ENCODE measurements around the gene ATOSB.
A peak's percentile ranks its signal among the peaks of the same experiment; 100 is the strongest.
"Not testable (repeated sequence)": the region's sequence is repeated elsewhere in the genome, so short reads cannot be mapped to it uniquely, and the experiment has no call there.

The ATOSB gene, protein sequence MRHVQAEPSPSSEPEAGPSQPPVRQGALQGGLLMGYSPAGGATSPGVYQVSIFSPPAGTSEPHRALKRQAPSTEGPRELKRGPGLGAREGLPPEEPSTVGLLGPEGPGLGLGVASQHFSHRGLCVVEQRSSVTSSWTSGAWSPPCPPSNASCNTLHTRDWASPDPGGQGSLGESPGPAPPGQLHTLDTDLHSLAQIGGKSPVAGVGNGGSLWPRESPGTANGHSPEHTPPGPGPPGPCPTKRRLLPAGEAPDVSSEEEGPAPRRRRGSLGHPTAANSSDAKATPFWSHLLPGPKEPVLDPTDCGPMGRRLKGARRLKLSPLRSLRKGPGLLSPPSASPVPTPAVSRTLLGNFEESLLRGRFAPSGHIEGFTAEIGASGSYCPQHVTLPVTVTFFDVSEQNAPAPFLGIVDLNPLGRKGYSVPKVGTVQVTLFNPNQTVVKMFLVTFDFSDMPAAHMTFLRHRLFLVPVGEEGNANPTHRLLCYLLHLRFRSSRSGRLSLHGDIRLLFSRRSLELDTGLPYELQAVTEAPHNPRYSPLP

DNA sequence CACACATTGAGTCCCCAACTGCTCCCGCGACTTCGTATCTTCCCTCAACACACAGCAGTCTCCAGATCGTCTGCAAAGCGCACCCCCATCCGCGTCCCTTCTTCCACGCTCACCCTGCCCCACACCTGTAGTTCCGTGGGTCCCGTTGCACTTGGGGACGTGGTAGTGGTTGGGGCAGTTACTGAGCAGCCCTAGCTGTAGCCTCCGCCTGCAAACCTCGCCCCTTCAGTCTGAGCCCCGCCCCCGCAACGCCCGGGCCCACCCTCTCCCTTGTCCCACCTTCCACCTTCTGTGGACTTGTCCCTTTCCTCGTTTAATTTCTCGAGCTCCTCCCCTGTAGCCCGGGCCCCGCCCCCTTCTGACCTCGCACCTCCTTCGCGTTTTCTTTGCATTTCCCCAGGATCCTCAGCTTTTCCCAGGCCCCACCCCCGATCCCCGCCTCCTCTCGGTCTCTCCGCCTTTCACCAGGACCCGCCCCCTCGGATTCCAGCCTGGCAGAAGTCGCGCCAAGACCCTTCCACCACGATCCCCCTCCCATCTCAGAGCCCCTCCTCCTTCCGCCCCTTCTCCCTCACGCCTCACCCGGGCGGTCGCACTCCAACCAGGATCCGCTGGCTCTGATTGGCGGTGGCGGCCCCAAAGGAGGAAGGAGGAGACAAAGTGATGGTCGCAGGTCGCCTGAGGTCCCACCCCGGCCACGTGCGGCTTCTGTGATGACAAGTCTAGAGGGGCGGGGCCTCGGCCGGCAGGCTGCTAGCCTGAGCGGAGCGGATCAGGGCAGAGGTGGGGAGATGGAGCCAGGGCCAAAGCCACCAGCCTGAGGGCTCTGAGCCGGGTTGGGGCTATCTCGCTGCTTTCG, at the start of gene ATOSB:
Gene ATOSB (minus strand): TSS at position 183 of the 859 bp plus-strand sequence. CDS start 7,588 bp downstream, outside the sequence.
- peak within 1 kb of the TSS; percentile 68; the same call in 1 of the 2 replicates for H3K4me3 ChIP-seq (ENCODE audit: low read length)
- TF ChIP-seq ZNF274 (IDR thresholded peaks at IDR 0.05; ENCODE audit: low read depth, low read length) = no peak

DNA sequence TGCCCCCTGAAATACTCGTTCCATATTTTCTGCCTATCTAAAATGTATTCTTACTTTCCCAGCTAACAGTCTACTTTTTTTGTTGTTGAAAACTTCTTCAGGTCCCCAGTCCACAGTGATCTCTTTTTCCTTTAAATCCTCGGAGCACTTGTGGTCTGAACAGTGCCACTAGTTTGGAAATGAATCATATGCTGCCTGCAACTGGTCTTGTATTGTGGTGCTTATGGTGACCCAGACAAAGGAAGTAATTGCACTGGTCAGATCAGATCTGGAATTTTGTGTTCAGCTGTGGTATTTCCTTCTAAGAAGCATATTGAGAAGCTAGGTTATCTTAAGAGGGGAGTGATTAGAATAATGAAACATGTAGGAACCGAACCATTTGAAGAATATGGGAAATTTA, 49.0 kb upstream of the ATOSB start:
- TF ChIP-seq ZNF274 (IDR thresholded peaks at IDR 0.05; ENCODE audit: low read depth, low read length) = no peak

DNA sequence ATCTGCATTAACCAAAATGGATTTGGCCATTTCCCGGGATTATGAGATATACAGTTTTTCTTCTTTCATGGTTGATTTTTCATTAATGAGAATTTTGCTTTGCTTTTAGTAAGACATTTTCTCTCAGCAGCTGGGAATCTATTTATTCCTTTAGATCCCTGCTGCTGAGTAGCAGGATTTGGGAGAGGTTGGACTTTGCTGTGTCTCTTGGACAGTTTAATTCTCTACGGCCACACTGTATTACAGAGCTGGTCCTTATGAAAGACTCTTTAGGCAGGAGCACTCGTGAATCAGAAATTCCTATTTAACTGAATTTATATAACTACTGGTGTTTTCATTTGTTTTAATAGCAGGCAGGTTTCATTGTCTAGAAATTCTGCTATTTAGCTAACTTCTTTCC, 47.8 kb upstream of the ATOSB start:
- no peak for TF ChIP-seq ZNF274 (IDR thresholded peaks at IDR 0.05; ENCODE audit: low read depth, low read length)
- H3K4me3 ChIP-seq (ENCODE audit: low read length) = no peak overlapping the region

More for the DNA sequence above, 49.0 kb upstream of the ATOSB start:
- no peak overlapping the region for H3K4me3 ChIP-seq (ENCODE audit: low read length)

DNA sequence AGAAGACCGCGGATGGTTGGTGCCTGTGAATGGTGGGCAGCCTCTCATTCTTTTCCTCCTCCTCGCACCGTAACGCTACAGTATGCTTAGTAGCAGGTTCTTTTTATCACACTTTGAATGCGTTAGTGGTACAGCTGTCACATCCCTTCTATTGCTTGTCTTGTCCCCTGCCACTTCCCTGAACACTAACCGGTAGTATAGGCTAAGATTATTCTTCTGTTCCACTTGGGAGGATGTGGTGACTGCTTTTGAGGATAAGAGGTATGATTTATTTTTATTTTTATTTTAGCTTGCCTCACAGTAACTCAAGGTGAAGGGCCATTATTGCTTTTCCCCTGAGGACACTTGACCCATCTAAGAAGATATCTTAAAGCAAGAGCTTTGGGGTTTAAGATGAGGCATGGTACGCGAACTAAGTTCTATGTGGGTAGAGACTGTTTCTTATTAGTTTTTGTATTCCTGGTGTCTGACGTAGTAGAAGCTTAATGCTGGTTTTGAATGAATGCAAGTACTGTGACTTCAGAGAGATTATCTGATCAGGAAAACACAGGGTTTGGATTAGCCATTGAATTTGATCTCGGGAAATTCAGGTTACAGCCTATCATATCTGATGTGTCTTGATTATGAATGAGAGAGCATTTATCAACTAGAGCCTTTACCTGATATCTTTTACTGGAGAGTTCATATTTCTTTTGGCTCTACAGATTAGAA, 47.1 kb upstream of the ATOSB start:
- no peak for TF ChIP-seq ZNF274 (IDR thresholded peaks at IDR 0.05; ENCODE audit: low read depth, low read length)
- peak overlapping the region; percentile 49 for H3K4me3 ChIP-seq (ENCODE audit: low read length)

DNA sequence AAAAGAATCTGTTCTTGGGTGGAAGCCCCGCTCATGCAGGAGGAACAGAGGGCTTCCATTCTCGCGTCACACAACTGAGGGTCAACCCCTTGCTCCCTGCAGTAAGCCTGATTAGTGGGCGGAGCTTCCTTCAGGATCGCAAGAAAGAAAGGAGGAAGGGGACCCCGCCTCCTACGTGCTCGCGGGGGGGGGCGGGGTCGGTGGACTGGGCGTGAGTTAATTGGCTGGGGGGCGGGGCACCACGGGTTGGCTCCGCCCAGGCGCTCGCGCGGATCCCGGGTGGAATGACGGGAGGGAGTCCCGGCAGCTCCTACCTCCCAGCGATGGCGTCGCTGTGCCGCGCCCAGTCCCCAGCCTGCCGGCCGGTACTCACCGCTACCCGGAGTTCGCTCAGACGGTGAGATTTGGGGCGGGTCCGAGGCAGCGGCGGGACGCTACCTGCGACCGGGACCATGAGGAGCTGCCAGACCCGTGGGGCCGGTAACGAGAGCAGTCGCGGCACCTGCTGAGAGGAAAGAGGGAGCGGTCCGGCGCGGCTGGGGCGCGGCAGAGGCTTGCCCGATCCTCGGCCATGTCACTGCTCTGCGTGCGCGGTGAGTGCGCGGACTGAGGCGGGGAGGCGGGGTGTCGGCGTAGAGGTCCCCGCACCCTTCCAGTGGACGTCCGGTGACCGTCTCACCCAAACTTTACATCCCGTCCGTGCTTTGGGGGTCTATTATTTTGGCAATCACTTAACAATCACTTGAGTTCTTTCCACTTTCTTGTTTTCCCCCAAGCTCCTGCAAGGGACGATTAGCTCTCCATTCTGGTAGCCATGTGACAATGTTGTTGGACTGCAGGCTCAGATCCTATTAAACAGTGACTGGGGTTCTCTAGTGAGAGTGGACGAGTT, 46.3 kb upstream of the ATOSB start, which contains the start of gene UNC13B:
Gene UNC13B (plus strand): TSS at position 297 of the 892 bp plus-strand sequence. CDS start 275 bp downstream, at position 572.
- peak within 1 kb of the TSS; percentile 49 for H3K4me3 ChIP-seq (ENCODE audit: low read length)
- no peak for TF ChIP-seq ZNF274 (IDR thresholded peaks at IDR 0.05; ENCODE audit: low read depth, low read length)

DNA sequence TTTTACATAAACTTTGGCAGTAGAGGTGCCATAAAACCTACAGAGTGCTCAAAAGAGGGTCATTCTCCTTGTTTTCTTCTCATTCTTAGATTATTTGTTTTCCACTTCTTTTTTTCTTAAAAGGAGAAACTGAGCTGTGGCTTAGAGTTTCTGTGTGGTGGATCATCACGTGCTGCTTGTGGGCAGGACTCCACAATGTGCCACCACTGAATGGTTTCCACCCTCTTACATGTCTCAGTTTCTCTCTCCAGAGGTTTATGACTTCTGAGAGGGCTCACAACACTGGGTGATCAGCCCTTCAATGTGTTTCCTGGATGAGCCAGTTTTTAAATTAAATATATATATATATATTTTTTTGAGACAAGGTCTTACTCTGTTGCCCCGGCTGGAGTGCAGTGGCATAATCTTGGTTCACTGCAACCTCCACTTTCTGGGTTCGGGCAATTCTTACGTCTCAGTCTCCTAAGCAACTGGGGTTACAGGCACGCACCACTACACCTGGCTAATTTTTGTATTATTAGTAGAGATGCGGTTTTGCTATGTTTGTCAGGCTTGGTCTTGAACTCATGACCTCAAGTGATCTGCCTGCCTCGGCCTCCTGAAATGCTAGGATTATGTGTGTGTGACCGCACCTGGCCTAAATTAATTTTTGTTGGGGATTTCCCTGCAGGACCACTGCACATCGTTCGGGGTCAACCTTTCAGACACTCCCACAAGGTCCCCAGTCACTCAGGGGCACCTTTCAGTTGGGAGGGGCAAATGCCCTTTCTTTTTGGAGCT, 43.0 kb upstream of the ATOSB start:
- no peak overlapping the region for H3K4me3 ChIP-seq (ENCODE audit: low read length)
- no peak for TF ChIP-seq ZNF274 (IDR thresholded peaks at IDR 0.05; ENCODE audit: low read depth, low read length)

DNA sequence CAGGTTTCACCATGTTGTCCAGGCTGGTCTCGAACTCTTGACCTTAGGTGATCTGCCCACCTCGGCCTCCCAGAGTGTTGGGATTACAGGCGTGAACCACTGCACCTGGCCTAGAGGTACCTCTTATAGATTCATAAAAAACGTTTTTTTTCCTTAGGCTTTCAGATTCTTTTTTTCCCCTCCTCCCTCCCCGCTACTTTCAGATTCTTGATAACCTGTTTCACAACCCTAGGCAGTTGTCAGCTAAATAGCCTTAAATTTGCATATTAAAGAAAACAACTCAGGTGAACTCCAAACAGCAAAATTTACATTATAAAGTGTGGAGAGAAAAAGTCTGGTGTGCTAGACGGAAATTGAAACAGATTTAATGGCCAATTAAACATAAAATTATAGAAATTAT, 42.2 kb upstream of the ATOSB start:
- H3K4me3 ChIP-seq (ENCODE audit: low read length) = not testable (repeated sequence)

DNA sequence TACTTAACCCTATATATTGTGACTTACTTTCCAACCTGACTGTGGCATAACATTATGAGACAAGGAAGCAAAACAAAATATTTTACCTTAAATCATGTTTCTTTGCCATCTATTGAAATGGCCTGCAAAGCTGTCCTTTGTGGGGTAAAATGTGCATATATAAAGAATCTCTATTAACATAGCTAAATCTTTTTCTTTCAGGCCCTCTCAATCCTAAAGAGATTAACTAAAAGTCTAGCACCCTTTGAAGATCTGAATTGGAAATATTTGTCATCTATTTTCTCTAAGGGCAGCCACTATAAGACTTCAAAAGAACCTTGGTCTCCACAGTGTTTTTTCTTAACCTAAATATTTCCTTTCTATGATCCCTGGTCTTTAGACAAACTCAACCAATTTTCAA, 41.1 kb upstream of the ATOSB start:
- no peak overlapping the region for H3K4me3 ChIP-seq (ENCODE audit: low read length)
- no peak for TF ChIP-seq ZNF274 (IDR thresholded peaks at IDR 0.05; ENCODE audit: low read depth, low read length)

DNA sequence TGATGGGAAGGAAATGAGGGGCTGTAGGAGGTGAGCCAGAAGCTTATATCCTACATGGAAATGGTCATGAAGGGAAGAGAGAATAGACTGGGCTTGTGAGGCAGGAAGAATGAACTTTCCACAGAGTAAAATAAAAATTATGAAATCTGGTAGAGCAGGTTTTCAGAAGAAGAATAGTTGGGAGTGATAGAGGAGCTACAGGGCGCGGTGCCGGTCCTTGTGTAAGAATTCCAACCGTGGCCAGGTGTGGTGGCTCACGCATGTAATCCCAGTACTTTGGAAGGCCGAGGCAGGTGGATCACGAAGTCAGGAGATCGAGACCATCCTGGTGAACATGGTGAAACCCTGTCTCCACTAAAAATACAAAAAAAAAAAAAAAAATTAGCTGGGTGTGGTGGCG, 37.3 kb upstream of the ATOSB start:
- TF ChIP-seq ZNF274 (IDR thresholded peaks at IDR 0.05; ENCODE audit: low read depth, low read length) = no peak
- no peak overlapping the region for H3K4me3 ChIP-seq (ENCODE audit: low read length)

DNA sequence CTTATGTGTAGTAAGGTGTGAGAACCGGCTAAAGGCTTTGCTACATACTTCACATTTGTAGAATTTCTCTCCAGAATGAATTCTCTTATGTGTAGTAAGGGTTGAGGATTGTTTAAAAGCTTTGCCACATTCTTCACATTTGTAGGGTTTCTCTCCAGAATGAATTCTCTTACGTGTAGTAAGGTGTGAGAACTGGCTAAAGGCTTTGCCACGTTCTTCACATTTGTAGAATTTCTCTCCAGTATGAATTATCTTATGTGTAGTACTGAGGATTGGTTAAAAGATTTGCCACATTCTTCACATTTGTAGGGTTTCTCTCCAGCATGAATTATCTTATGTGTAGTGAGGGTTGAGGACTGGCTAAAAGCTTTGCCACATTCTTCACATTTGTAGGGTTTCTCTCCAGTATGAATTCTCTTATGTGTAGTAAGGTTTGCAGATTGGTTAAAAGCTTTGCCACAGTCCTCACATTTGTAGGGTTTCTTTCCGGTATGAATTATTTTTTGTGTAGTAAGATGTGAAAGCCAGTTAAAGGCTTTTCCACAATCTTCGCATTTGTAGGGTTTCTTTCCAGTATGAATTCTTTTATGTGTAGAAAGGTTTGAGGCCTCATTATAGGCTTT, 32.4 kb upstream of the ATOSB start:
- TF ChIP-seq ZNF274 (IDR thresholded peaks at IDR 0.05; ENCODE audit: low read depth, low read length) = peak; percentile 24; the same call in 1 of the 2 replicates
- not testable (repeated sequence) for H3K4me3 ChIP-seq (ENCODE audit: low read length)

DNA sequence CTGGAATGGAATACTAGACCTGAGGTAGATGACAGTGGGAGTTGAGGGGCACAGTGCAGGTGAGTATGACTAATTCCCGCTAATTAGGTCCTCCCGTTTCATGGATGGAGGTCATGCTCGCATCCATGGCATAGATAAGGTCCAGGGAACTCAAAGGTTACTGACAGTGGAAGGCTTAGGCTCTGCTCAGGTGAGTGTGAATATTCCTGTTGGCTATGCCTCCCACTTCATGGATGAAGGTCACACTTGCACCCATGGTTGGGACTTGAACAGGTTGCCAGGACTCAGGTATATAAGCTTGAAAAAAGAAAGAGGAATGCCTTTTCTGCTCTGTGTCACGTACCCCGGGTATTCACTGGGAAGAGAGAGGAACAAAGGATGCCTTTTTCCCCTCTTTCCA, 26.4 kb upstream of the ATOSB start:
- H3K4me3 ChIP-seq (ENCODE audit: low read length) = no peak overlapping the region
- TF ChIP-seq ZNF274 (IDR thresholded peaks at IDR 0.05; ENCODE audit: low read depth, low read length) = no peak

DNA sequence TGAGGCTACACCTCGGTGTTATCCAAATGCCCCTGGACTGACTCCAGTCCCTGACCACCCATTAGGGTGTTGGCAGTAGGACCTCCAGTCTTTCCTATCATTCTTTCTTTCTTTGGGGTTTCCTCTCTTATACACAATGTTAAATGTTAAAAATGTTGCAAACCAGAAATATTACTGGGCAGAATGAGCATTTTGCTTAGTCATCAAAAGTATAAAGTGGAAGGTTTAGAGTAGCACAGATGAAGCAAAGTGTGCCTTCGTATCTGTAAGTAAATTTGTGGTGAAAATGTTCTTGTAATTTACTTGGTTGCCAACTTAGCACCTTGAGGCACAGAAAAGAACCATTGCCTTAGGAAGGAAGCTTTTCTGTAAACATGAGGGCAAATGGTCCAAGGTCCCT, 24.4 kb upstream of the ATOSB start:
- TF ChIP-seq ZNF274 (IDR thresholded peaks at IDR 0.05; ENCODE audit: low read depth, low read length) = no peak
- H3K4me3 ChIP-seq (ENCODE audit: low read length) = no peak overlapping the region
